ENCODE measurements around the gene KLHDC10. TPM values are rescaled to one million over a fixed set of nuclear protein-coding genes. Genes with fewer than 3 reads are reported as not detected.
"Not testable (repeated sequence)": the region's sequence is repeated elsewhere in the genome, so short reads cannot be mapped to it uniquely, and the experiment has no call there.

Gene KLHDC10
- total and polyA plus RNA-seq, 2 of the 13 experiments (the other 11 are each of a cell fraction or from before 2014, with no cell fraction given) = 11.9 to 21.6 TPM

- no peaks in the 10 kb centered on the region for H3K79me2 ChIP-seq (ENCODE audit: insufficient read depth, low read length)
- H2AFZ ChIP-seq (ENCODE audit: low read length) = no peak overlapping the region
- no TSS peak for BruUV-seq (replicated peaks)
- no peaks in the 10 kb centered on the region; a peak in 1 of 5 replicates for H3K36me3 ChIP-seq (replicated peaks in 1 of 2; ENCODE audit: control insufficient read depth in 1 of 2, insufficient read depth in 2 of 2, low read length in 2 of 2)
- no peak overlapping the region for H3K4me2 ChIP-seq (ENCODE audit: low read depth, low read length)
- TF ChIP-seq AGO1 (IDR thresholded peaks at IDR 0.05; ENCODE audit: low read depth, low read length, poor library complexity, severe bottlenecking) (no peak), GFI1 (CRISPR knock-in tag; IDR thresholded peaks at IDR 0.05; ENCODE audit: borderline replicate concordance) (no peak), TSC22D2 (CRISPR knock-in tag; IDR thresholded peaks at IDR 0.05; ENCODE audit: borderline replicate concordance) (no peak), ATF5 (CRISPR knock-in tag; IDR thresholded peaks at IDR 0.05; ENCODE audit: low read depth) (no peak), FOSL1 (CRISPR knock-in tag; IDR thresholded peaks at IDR 0.05; ENCODE audit: borderline replicate concordance) (no peak), SMAD9 (CRISPR knock-in tag; IDR thresholded peaks at IDR 0.05) (no peak), PPARG (CRISPR knock-in tag; conservative IDR thresholded peaks at IDR 0.05) (no peak), ZBTB38 (CRISPR knock-in tag; IDR thresholded peaks at IDR 0.05) (no peak), RFXANK (CRISPR knock-in tag; IDR thresholded peaks at IDR 0.05) (no peak), ZNF879 (CRISPR knock-in tag; IDR thresholded peaks at IDR 0.05) (no peak), THAP8 (CRISPR knock-in tag; IDR thresholded peaks at IDR 0.05; ENCODE audit: borderline replicate concordance) (no peak), ZNF253 (CRISPR knock-in tag; IDR thresholded peaks at IDR 0.05; ENCODE audit: borderline replicate concordance) (no peak), EZH2 (conservative IDR thresholded peaks at IDR 0.05; ENCODE audit: low read depth, low read length) (no peak), ZNF33A (CRISPR knock-in tag; IDR thresholded peaks at IDR 0.05; ENCODE audit: borderline replicate concordance) (no peak), REL (CRISPR knock-in tag; conservative IDR thresholded peaks at IDR 0.05) (no peak), ELF3 (CRISPR knock-in tag; IDR thresholded peaks at IDR 0.05) (no peak)
- intact Hi-C loops (cut with micrococcal nuclease; ENCODE audit: unreplicated experiment) (no loop called here), in situ Hi-C loops (cut with HindIII; ENCODE audit: extremely low pct_ligation_motif_present, low pct_unique_long_range_greater_than_20kb) (no loop called here)
- no peak for FAIRE-seq
- ChIA-PET CTCF (ENCODE audit: low intra/inter-chr PET ratio, low total read pairs) (no interaction called here), POLR2A (no interaction called here)
- no peaks in the 10 kb centered on the region for H3K27me3 ChIP-seq (ENCODE audit: control insufficient read depth in 1 of 2, insufficient read depth in 2 of 2, low read length in 2 of 2)
- peak; percentile 62 for ATAC-seq
- H4K20me1 ChIP-seq (ENCODE audit: insufficient read depth, low read length) = no peaks in the 10 kb centered on the region
- no peaks in the 10 kb centered on the region for H3K9me3 ChIP-seq (ENCODE audit: low read length)
- H3K4me1 ChIP-seq (ENCODE audit: insufficient read depth, low read length) = peaks cover 20% of the 10 kb centered on the region
- 96% methylated on average over 4 of the region's 4 CpGs for WGBS (ENCODE audit: low lambda C conversion rate)
- no peak overlapping the region for H3K4me3 ChIP-seq (replicated peaks in 1 of 3; ENCODE audit: insufficient read depth in 1 of 3, low read depth in 2 of 3, low read length in 3 of 3)
- H3K27ac ChIP-seq (ENCODE audit: extremely low read length, insufficient read depth, low read length) = no peak overlapping the region
- no peak overlapping the region for H3K9ac ChIP-seq (ENCODE audit: insufficient read depth, low read depth, low read length)
- DNase-seq (ENCODE audit: low spot score) = no peak
These were observed 42.5 kb downstream of the KLHDC10 start for GRCh38 chr7:130112662-130113425.

GRCh38 chr7:130113426-130113805 lies 43.1 kb downstream of the KLHDC10 start:
- POLR2A ChIA-PET; H3K36me3 ChIP-seq (replicated peaks in 1 of 2; ENCODE audit: control insufficient read depth in 1 of 2, insufficient read depth in 2 of 2, low read length in 2 of 2); H3K9me3 ChIP-seq (ENCODE audit: low read length); H3K27ac ChIP-seq (ENCODE audit: extremely low read length, insufficient read depth, low read length); H3K4me3 ChIP-seq (replicated peaks in 1 of 3; ENCODE audit: insufficient read depth in 1 of 3, low read depth in 2 of 3, low read length in 3 of 3); H2AFZ ChIP-seq (ENCODE audit: low read length); H4K20me1 ChIP-seq (ENCODE audit: insufficient read depth, low read length); H3K9ac ChIP-seq (ENCODE audit: insufficient read depth, low read depth, low read length); intact Hi-C loops (cut with micrococcal nuclease; ENCODE audit: unreplicated experiment); CTCF ChIA-PET (ENCODE audit: low intra/inter-chr PET ratio, low total read pairs); BruUV-seq (replicated peaks); DNase-seq (ENCODE audit: low spot score); in situ Hi-C loops (cut with HindIII; ENCODE audit: extremely low pct_ligation_motif_present, low pct_unique_long_range_greater_than_20kb); H3K79me2 ChIP-seq (ENCODE audit: insufficient read depth, low read length); FAIRE-seq; H3K27me3 ChIP-seq (ENCODE audit: control insufficient read depth in 1 of 2, insufficient read depth in 2 of 2, low read length in 2 of 2): not testable (repeated sequence)
- peak; percentile 32; the same call in 2 of the 3 replicates for ATAC-seq
- WGBS (ENCODE audit: low lambda C conversion rate) = 94% methylated on average over 5 of the region's 5 CpGs
- peaks cover 20% of the 10 kb centered on the region for H3K4me1 ChIP-seq (ENCODE audit: insufficient read depth, low read length)
- H3K4me2 ChIP-seq (ENCODE audit: low read depth, low read length) = peak overlapping the region; percentile 51
